Measurements from ENCODE around the gene TUBG2.

TUBG2 gene

GRCh38 chr17:42700586-42701289 lies 41.7 kb downstream of the TUBG2 start:
- DNase-seq = no peak

DNA sequence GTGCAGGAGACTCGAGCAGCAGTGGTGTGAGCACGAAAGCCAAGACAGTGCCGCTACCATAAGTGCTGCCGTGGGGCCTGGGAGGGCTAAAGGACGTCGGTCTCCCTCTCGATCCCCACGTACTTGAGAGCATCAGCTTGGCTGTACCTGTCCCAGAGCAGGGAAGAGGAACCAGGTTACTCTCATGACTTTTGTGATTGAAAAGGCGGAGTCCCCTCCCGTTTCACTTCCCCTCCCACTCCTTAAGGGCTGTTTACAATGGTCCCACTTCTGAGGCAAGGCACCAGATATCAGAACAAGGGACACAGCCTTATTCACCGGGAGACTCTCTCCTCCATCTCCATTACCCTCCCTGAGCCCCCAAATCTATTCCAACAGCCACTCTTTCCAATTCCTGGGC lies 43.4 kb downstream of the TUBG2 start:
- no peak for DNase-seq

DNA sequence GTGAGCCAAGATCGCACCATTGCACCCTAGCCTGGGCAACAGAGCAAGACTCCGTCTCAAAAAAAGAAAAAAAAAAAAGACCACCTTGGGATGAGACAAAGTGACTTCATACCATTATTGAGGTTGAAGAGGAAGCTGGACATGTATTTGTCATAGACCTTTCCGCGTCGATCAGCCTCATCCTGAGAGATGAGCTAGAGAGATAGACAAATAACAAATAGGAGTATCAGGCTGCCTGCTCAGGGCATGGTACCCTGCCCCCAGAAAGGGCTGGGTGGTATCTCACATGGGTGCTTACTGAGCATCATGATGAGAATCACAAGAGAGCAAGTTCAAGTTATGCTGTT lies 45.4 kb downstream of the TUBG2 start:
- DNase-seq = no peak

DNA sequence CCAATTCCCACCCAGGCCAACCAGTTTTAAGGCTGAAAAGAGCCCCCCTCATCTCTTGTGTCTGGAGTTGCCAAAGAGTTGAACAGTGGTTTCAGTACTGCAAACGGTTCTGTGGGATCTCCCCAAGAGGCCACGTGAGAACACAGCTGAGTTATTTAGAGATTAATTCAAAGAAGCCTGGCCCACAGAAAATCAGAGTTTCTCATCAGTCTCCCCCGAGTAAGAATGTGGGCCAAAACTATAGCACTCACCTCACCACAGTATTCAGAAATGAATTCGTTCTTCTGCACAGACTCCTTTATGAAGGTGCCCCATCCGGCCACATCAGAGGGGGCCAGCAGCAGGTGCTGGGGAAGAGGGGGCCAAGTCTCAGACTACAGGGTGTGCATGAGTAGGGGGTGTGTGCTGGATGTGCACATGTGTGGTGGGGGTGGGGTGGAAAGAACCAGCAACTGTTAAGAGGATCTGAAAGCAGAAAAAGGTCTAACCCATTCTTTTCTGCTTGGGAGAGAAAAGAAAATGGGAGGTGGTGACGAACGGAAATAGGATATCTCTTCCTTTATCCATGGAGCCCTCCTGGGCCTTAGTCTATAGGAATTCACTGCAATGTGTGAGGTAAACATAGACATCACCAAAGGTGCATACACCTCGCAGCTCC lies 45.9 kb downstream of the TUBG2 start:
- DNase-seq = no peak

- DNase-seq = no peak
Measured at GRCh38 chr17:42706732-42707131, 47.6 kb downstream of the TUBG2 start.

DNA sequence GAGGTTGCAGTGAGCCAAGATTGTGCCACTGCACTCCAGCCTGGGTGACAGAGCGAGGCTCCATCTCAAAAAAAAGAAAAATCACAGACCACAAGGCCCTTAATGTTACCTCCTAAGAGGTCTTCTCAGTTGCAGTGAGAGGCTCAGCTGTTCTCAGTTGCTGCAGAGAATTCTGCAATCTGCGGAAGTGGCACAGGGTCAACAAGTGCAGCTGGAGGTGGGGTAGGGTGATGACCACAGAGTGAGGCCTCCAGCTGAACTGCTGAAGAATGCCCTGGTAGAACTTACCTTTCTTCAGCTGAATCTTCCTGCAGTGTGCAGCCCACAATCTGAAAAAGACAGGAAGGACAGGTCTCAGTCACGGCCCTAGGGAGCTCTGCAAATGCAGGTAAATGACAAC lies 49.5 kb downstream of the TUBG2 start:
- DNase-seq = no peak

DNA sequence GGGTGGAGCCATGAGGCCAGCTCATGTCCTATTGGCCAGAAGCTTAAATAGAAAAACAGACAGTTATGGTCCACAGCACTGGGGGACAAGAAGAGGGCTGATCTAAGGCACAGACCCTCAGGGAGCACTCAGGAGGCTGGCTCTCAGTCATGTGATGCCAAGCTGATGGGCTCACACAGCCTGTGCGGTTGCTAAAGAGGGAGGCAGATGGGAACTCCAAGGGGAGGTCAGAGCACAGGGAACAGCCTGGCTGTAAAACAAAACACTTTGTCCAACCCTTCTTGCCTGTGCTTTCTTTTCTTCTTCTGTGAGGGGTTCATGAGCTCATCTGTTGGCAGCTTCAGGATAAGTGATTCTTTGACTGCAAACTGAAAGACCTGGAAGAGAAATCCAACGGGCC lies 50.5 kb downstream of the TUBG2 start:
- no peak for DNase-seq

Data from suppressor macrophage treated with lipopolysaccharide for 4 hours (primary cell).